ENCODE data around the gene PLCH1. TPM values are rescaled to one million over a fixed set of nuclear protein-coding genes. Genes with fewer than 3 reads are reported as not detected.

PLCH1 gene
- total and polyA plus RNA-seq, 3 donors from 2014 or later, result 23.2 to 32.1 (median 29.3) TPM

DNA sequence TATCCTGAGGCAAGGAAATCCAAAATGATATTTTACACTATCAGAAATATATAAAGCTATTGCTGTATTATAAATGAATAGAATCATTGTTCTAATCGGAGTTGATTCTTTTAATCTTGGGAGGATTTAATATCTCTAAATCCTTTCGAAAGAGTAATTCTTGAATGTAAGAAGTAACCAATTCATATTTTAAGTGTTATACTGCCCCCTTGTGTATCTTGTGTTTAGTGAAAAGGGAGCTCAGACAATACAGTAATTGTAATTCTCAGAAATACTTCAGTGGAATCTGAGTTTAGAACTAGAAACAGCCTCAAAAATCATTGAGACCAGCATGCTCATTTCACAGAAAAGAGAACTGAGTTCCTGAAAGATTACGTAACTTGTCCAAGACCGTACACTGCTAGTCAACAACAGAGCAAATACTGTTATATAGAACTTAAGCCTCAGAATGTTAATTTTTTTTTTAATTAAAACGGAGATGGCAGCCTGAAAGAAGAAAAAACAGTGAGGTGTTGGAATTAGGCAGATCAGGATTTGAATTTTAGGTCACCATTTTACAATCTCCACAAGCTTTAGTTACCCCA, 42.9 kb downstream of the PLCH1 start:
- no peaks in the 10 kb centered on the region for H3K9me3 ChIP-seq
- no peaks in the 10 kb centered on the region for H3K27me3 ChIP-seq
- no peak overlapping the region for H3K4me3 ChIP-seq
- no peaks in the 10 kb centered on the region for H3K36me3 ChIP-seq (ENCODE audit: low read depth, missing control alignments)
- peak overlapping the region; percentile 14 to 52 for H3K27ac ChIP-seq
- H3K4me1 ChIP-seq, result peaks cover 10% of the 10 kb centered on the region
- TF ChIP-seq POLR2A (IDR thresholded peaks at IDR 0.05), result no peak
- TF ChIP-seq, protein P1, sequence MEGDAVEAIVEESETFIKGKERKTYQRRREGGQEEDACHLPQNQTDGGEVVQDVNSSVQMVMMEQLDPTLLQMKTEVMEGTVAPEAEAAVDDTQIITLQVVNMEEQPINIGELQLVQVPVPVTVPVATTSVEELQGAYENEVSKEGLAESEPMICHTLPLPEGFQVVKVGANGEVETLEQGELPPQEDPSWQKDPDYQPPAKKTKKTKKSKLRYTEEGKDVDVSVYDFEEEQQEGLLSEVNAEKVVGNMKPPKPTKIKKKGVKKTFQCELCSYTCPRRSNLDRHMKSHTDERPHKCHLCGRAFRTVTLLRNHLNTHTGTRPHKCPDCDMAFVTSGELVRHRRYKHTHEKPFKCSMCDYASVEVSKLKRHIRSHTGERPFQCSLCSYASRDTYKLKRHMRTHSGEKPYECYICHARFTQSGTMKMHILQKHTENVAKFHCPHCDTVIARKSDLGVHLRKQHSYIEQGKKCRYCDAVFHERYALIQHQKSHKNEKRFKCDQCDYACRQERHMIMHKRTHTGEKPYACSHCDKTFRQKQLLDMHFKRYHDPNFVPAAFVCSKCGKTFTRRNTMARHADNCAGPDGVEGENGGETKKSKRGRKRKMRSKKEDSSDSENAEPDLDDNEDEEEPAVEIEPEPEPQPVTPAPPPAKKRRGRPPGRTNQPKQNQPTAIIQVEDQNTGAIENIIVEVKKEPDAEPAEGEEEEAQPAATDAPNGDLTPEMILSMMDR (IDR thresholded peaks at IDR 0.05), result peak; percentile 50 to 65 (median 62)
- 40 to 41% methylated on average over 5 of the region's 5 CpGs for WGBS, 2 donors
- intact Hi-C loops (cut with DNase I; ENCODE audit: low total_unique reads), result no loop called here
- DNase-seq, result no peak

DNA sequence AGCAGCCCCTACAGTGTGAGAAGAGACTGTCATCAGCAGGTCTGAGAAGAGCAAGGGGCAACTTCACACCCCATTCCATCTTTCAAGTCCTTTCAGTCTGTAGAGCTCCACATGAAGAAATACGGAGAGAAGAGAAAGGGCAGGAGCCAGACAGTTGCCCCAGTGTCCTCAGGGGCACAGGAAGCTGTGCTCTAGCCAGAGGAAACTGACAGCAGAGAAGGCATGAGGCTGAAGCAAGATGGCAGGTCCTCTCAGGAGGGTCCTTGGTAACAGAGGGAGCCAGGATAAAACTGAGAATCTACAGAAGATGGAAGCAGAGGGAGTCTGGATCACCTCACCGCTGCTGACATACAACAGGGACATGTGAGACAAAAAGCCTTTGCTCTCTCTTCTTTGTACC, 47.3 kb downstream of the PLCH1 start:
- intact Hi-C loops (cut with DNase I; ENCODE audit: low total_unique reads), result no loop called here
- Histone ChIP-seq H3K9me3 (no peaks in the 10 kb centered on the region), H3K4me3 (no peak overlapping the region), H3K4me1 (no peaks in the 10 kb centered on the region), H3K27me3 (no peaks in the 10 kb centered on the region), H3K36me3 (ENCODE audit: low read depth, missing control alignments) (no peaks in the 10 kb centered on the region), H3K27ac (no peak overlapping the region)
- no peak for TF ChIP-seq POLR2A (IDR thresholded peaks at IDR 0.05)
- TF ChIP-seq, protein P1 (IDR thresholded peaks at IDR 0.05), result no peak
- DNase-seq, result no peak
- 91 to 100% methylated on average over 2 of the region's 2 CpGs for WGBS, 2 donors

DNA sequence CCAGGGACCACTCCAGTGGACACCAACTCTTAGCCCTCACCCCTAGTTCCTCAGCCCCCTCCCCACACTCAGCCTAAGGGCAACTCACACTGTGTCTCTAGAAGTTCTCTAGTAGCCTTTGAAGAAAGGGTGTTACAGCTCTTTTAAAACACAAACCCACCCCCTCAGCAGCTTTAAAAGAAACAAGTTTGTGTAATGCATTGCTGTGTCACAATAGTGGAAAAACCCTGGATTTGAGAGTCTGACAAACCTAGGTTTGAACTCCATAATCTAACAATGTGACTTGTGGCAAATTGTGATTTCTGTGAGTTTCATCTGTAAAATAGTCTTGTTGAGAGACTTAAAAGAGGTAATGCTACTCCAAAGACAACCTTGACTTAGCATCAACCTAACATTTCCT, 54.0 kb downstream of the PLCH1 start:
- intact Hi-C loops (cut with DNase I; ENCODE audit: low total_unique reads), result no loop called here
- H3K4me1 ChIP-seq, result no peaks in the 10 kb centered on the region
- TF ChIP-seq POLR2A (IDR thresholded peaks at IDR 0.05), result no peak
- TF ChIP-seq, protein P1 (IDR thresholded peaks at IDR 0.05), result no peak
- DNase-seq, result no peak
- no peak overlapping the region for H3K4me3 ChIP-seq
- H3K27me3 ChIP-seq, result no peaks in the 10 kb centered on the region
- no peaks in the 10 kb centered on the region for H3K36me3 ChIP-seq (ENCODE audit: low read depth, missing control alignments)
- H3K9me3 ChIP-seq, result no peaks in the 10 kb centered on the region
- H3K27ac ChIP-seq, result no peak overlapping the region

DNA sequence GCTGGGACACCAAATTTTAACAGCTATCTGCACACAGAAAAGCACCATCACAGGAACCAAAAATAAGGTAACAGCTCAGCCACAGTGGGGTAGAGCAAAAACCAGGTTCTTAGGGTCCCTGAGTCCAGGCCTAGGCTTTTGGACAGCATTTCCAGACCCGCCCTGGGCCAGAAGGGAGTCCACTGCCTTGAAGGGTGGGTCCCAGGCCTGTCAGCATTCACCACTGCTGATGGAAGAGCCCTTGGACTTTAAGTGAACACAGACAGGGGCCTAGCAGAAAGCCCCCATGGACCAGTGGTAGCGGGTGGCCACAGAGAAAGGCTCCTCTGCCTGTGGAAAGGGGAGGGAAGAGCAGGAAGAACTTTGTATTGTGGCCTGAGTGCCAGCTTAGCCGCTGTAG, 56.4 kb downstream of the PLCH1 start:
- DNase-seq, result no peak
- H3K27me3 ChIP-seq, result no peaks in the 10 kb centered on the region
- H3K27ac ChIP-seq, result no peak overlapping the region
- H3K36me3 ChIP-seq (ENCODE audit: low read depth, missing control alignments), result no peaks in the 10 kb centered on the region
- no peaks in the 10 kb centered on the region for H3K4me1 ChIP-seq
- TF ChIP-seq POLR2A (IDR thresholded peaks at IDR 0.05), result no peak
- TF ChIP-seq, protein P1 (IDR thresholded peaks at IDR 0.05), result no peak
- no peak overlapping the region for H3K4me3 ChIP-seq
- WGBS, 2 donors, result 93 to 98% methylated on average over 2 to 3 of the region's 3 CpGs
- intact Hi-C loops (cut with DNase I; ENCODE audit: low total_unique reads), result no loop called here
- H3K9me3 ChIP-seq, result no peaks in the 10 kb centered on the region

DNA sequence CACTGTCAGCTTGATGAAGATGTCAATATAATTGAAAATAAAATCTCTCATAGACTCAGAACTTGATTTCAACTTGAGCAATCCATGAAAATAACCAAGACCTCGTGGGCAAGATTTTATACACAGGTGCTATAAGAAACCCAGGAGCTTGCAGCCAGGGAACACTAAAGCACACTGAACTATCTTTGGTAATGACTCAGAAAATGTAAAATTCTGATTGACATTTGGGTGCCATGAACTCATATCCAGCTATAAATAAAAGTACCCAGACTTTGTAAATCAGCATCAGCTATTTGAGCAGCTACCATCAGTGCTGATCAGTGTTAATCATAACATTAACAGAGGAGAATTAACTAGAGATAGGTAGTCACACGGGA, 61.5 kb downstream of the PLCH1 start:
- H3K27me3 ChIP-seq, result no peaks in the 10 kb centered on the region
- no peak overlapping the region for H3K4me3 ChIP-seq
- H3K27ac ChIP-seq, result no peak overlapping the region
- no peak for DNase-seq
- TF ChIP-seq, protein P1 (IDR thresholded peaks at IDR 0.05), result no peak
- TF ChIP-seq POLR2A (IDR thresholded peaks at IDR 0.05), result no peak
- intact Hi-C loops (cut with DNase I; ENCODE audit: low total_unique reads), result no loop called here
- no peaks in the 10 kb centered on the region for H3K4me1 ChIP-seq
- H3K36me3 ChIP-seq (ENCODE audit: low read depth, missing control alignments), result no peaks in the 10 kb centered on the region
- H3K9me3 ChIP-seq, result no peaks in the 10 kb centered on the region
- WGBS, 2 donors, result 76 to 94% methylated on average over 2 of the region's 2 CpGs
